M059J (cell line): ENCODE data around the gene TSSK6. TPM values are rescaled to one million over a fixed set of nuclear protein-coding genes. Genes with fewer than 3 reads are reported as not detected.

Experiments
- DNase-seq: peaks from one replicate; pipeline ENCODE4 v3.0.0-alpha.2; 2012; ENCODE audit warnings: low read depth
- total RNA-seq: library from RNA; depleted of rRNA; stranded (reverse); fragments of >200 nt; shearing (Covaris generic); gene quantifications from 2 replicates; pipeline ENCODE4 v1.2.3, GENCODE V29; 2014

Gene TSSK6
- total RNA-seq, 1 experiment from 2014 or later: 2.1 TPM

DNA sequence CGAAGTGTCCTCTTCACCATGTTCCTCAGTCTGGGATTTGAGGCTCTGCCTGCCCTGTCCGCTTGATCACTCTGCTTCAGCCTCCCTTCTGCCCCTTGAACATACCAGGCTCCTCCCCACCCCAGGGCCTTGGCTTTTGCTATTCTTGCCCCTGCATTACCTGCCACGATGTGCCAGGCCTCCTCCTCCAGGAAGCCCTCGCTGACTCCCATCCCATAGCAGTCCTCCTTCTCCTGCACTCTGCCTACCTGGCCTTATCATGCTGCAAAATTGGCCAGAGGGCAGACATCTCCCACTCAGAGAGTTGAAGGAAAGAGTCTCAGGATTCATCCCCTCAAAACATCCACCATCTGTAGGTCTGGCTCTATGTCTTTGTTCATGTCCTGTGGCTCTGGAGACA is 15.5 kb upstream of the TSSK6 start:
- no peak for DNase-seq

DNA sequence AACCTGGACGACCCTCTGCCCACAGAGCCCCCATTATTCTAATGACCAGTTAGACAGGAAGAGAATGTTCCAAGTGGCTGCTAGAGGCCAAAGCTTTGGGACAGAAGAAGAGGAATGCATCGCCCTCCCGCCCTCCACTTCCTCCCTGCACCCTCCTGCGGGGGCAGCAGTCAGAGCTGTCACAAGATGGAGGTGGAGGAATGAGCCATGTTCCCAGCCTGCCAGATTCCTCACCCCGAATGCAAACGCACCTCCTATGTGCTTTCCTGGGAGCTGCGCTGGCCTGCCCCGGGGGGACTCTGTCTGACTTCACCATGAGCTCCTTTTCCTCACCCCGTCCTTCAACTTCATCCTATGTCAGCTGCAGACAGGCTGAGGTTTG is 15.1 kb upstream of the TSSK6 start:
- DNase-seq: no peak

DNA sequence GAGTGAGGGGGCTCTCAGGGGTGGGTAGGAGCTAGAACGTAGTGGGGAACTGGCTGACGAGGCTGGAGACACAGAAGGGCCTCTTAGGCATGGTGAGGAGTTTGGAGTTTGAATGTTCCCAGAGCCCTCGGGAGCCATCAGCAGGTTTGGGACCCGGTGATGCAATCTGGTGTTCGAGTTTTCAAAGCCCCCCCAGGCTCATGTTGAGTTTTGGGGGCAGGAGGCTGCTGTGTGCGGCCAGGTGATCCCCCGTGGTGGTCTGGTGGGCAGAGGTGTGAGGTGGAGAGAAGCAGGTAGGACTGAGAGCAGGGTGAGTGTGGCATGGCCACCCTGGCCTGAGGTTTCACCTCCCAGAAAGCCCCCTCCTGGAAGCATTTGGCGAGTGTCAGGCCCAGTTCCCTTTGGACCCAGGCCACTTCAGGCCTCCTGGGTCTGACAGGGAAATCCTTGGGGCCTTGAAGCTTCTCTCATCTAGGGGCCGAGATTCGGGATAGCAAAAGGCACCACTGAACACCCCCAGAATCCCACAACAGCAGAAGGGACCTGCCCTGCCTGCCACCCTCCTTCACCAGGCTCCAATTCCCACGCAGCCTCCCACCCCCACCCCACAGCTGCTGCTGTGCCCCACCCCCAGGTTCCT is 14.6 kb upstream of the TSSK6 start:
- no peak for DNase-seq

DNA sequence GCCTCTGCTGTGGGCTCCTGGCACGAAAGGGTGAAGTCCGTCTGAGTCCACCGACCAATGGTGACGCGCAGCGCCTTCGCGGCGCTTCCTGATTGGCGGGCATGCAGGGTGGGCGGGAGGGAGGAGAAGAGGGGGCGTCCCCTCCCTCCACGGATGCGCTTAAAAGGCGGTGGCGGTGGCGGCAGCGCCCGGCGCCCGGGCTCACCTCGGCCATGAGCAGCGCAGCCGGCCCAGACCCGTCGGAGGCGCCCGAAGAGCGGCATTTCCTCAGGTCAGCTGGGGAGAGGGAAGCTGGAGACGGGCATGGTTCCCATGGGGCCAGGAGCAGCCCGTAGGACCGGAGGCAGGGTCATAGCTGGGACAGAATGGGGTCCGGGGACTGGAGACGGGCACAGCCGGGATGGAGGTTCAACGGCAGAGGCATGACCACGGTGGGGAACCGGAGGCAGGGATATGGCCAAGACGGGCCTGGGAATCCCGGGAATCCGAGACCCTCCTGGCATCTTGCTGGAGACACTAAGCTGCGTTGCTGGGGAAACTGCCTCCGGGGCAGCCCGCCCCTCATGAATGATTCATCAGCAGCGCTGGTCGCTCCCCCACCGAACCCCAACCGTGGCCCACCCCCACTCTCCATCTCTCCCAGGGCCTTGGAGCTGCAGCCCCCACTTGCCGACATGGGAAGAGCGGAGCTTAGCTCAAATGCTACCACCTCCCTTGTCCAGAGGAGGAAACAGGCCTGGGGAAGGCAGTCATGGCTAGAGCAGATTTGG is 13.6 kb upstream of the TSSK6 start, which contains the start of gene YJEFN3:
TSS of gene YJEFN3 (plus strand) at position 191 of the 770 bp plus-strand sequence. CDS start at position 213, 22 bp downstream.
- DNase-seq: no peak

DNA sequence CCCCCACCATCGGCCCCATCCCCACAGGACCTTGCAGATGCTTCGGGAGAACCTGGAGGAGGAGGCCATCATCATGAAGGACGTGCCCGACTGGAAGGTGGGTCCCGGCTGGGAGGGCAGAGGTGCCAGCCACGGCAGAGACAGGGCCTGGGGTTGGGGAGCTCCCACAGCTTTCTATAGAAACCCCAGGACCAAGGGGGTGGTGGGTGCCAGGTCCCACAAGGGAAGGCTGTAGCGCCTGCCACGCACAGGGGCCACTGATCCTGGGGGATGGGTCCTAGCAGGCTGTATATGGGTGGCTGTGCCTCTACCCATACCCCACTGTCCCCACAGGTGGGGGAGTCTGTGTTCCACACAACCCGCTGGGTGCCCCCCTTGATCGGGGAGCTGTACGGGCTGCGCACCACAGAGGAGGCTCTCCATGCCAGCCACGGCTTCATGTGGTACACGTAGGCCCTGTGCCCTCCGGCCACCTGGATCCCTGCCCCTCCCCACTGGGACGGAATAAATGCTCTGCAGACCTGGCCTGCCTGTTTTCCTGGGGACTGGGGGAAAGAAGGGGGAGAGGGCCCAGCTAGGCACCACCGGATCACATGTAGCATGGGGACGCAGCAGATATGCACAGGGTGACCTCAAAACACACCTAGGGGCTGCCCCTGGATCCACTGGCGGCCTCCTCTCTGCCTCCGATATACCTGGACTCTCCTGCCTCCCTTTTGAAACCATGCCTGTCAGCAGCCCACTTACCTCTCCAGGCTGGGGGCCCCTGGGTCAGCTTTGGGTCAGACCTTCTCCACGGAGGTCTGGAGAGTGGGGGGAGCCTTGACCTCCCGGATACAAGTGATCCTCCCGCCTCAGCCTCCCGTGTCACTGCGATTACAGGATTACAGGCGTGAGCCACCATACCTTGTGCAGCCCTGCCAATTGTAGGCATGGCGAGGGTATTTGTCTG is 12.6 kb upstream of the TSSK6 start:
- no peak for DNase-seq

DNA sequence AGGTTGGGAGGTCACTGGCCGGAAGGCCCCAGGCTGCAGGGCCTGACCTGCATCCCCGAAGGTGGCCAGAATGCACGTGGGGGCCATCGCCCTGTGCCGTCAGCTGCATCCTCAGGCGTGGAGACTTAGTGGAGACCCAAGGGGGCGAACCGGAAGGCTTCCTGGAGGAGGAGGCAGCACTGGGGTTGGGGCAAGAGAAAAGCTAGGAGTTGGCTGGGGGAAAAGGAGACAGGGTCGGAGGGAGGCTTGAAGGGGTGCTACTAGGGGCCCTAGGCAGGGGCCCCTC is 12.0 kb upstream of the TSSK6 start:
- DNase-seq: no peak

DNA sequence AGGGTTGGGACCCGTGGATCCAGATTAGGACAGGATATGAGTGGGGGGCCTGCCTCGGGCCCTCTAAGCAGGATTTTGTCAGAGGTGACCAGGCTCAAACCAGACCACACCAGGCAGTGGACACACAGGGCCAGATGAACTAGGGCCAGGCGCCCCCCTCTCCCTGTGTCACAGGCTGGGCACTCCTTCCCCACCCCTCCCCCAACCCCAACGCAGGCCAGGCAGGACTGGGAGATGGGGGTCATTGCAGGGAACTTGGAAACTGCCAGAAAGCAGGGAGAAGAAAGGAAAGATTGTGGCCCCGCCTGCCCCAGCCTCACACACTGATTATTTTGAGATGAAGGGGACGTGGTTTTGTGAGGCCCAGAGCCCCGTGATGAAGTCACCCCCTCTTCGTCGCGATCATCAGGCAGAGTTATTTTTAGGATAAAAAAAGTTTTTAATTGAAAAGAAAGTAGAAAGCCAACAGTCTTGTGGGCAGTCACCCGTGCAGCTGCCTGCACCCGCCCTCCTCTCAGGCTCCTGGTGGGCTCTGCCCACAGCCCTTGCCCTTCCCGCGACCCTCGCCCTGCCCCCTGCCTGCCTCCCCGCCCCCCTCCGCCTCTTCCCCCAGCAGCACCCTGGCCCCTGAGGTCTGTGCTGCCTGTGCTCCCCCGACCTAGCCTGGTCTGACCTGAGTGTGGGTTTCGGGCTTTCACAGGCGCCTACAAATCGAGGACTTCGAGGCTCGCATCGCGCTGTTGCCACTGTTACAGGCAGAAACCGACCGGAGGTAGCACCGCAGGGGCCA is 11.4 kb upstream of the TSSK6 start:
- DNase-seq: no peak

DNA sequence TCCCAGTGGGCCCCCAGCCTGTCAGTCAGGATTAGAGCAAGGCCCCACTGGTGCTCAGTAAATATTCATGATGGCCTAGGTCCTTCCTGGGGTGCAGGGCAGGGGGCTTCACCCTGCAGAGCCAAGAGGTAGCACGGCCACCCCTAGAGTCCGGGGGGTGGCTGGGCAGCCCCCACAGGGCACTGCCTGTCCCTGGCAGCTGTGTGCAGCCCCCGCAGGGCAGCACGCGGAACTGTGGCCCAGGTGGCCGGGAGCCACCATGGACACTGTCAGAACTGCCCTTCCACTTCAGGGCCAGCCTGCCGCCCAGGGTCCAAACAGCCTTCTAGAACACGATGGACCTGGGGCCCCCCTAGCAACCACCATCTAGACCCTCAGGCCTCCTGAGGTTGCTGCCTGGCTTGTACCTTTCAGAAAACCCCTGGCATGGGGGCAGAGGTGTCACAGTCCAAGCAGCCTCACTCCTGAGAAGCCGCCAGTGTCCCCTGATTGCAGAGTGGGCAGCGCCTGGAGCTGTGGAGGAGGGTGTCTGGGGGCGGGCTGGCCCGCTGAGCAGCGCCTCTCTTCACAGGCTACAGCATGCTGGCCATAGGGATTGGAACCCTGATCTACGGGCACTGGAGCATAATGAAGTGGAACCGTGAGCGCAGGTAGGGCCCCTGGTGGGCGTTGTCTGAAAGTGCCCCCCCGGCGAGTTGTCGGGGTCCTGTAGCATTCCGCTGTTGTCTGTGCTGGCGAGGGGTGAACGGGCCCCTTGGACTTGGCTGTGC is 10.4 kb upstream of the TSSK6 start:
- DNase-seq: no peak

DNA sequence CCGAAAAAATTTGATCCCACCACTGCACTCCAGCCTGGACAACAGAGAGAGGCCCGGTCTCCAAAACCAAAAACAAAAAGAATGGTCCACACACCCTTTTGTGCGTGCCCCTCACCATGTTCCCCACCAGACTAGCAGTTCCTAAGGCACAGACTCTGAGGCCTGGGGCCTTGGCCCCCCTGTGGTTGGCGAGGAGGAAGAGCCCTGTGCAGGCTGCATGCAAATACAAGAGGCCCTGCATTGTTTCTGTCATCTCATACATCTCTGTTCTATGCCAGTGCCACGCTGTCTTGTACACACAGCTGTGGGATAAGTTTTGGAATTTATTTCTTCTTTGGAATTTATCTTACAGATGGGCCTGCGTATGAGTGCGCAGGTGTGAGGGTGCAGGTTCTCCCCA is 8.7 kb upstream of the TSSK6 start:
- DNase-seq: no peak

DNA sequence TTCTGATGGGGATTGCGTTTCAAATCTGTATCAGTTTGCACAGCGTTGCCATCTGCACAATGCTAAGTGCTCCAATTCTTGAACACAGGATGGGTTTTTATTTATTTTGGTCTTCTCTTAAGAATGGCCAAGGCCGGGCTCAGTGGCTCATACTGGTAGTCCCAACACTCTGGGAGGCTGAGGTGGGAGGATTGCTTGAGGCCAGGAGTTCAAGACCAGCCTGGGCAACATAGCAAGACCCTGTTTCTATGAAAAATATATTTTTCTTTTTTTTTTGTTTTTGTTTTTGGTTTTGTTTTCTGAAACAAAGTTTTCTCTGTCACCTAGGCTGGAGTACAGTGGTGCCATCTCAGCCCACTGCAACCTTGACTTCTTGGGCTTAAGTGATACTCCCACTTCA is 7.8 kb upstream of the TSSK6 start:
- DNase-seq: no peak

DNA sequence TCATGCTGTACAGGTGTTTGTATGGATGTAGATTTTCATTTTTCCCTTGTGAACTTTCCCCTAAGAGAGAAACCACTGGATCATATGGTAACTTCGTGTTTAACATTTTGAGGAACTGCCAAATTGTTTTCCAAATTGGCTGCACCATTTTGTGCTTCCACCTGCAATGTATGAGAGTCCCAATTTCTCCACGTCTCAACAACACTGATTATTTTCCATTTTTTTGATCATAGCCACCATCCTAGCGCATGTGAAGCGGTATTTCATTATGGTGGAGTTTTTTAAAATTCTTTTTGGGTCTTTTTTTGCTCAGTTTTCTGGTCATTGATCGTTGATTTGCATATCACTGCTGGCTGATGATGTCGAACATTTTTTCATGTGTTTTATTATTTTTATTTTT is 5.6 kb upstream of the TSSK6 start:
- DNase-seq: no peak

DNA sequence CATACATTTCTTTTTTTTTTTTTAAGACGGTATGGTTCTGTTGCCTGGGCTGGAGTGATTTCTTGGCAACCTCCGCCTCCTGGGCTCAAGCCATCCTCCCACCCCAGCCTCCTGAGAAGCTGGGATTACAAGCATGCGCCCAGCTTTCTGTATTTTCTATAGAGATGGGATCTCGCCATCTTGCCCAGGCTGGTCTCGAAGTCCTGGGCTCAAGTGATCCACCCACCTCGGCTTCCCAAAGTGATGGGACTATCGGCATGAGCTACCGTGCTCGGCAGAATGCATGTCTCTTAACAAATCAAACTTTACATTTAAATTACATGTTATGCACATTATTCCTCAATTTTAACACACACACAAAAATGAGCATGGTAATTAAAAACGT is 1.9 kb upstream of the TSSK6 start:
- no peak for DNase-seq

DNA sequence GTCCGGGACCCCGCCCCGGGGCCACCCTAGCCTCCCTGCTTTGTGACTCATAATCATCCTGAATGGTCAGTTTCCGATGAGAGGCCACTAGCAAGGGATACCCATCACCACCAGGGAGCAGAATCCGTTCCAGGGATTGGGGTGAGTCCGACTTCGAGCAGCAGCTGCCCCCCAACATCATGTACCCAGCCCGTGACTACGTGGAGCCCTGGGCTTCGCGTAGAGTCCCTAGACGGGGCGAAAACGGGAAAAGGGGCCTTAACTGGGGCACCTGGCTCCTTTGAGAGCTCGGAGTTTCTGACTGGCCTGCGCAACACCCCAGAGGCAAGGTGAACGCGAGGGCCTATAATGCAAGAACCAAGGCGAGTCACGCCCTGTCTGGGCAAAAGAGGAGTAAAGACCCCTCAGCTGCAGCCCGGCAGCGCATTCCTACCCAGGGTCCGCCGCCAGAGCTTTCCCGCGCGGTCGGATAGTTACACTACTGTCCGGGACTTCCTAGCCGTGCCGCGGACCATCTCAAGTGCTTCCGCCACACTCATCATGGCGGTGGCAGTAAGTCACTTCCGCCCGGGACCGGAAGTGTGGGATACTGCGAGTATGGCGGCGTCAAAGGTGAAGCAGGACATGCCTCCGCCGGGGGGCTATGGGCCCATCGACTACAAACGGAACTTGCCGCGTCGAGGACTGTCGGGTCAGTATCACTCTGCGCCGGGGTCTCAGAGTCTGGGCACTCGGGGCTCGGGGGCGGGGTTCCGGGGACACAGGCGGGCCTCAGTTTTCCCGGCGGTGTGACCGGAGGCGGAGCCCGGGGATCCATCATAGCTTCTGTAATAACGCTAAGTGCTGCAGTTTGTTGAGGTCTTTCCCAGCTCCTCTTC is 533 bp upstream of the TSSK6 start, which contains the start of gene NDUFA13:
TSS of gene NDUFA13 (plus strand) at position 584 of the 878 bp plus-strand sequence. CDS start at position 598, 14 bp downstream.
- DNase-seq: peak; percentile 91

DNA sequence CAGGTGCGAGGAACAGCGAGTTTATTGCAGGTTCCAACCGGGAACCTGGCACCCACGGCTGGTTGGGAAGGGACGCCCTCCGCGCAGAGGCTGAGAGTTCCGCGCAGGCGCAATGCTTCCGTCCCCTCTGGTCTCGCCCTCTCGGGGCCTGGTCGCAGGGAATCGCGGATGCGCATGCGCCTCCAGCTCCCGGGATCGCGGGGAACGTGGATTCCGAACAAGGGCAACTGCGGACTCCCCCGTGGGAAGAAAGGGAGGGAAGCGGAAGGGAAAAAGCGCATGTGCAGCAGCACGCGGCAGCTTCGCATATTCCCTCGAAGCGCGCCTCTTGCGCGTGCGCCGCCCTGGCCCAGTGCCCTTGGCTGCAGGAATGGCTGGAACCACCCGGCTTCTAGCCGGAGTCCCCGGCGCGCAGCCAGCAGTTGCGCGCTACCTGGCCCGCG is 1.1 kb downstream of the TSSK6 start:
- DNase-seq: no peak

DNA sequence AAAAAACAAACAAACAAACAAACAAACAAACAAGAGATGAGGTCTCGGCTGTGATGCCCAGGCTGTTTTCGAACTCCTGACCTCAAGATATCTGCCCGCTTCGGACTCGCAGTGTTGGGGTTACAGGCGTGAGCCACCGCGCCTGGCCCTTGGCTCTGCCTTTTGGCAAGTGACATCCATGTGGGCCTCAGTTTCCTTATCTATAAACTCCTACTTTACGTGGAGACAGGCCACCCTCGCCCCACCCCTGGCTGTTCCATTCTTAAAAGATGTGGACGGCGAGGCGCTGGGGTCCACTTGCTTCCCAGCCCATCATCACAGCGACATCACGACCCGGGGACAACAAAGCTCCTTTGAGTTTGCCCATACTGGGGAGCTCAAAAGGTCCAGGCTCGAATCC is 1.7 kb downstream of the TSSK6 start:
- no peak for DNase-seq

DNA sequence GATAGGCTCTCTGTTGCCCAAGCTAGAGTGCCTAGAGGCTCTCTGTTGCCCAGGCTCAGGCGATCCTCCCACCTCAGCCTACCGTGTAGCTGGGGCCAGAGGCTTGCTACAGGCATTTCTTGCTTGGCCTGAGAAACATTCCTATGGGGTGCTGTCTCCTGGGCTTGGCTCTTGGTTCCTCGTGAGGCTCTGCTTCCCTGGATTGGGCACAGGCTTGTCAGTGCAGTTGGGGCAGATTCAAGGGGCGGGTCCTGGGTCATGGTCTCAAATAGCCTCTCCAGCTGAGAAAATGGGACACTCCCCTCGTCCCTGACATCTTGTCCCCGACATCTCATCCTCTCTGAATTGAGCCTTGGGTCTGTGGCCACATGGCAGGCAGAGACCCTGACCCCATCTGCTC is 4.9 kb downstream of the TSSK6 start:
- DNase-seq: no peak

DNA sequence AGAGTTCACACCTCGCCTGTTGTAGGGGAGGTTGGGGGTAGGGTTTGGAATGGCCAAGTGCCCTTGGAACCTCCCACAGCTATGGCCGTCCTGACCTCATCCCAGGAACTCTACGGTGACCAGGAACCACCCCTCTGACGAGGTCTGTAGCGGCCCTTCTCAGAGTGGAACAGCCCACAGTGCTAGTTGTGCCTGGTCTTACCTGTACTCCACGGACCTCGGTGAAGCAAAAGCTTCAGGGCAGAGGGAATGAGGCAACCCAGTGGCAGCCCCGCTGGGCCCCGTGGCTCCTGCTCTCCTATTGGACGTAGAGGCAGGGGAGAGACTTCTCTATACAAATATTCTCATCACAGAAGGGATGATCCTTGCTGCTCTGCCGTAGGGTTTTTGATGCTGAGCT is 7.1 kb downstream of the TSSK6 start:
- DNase-seq: no peak

DNA sequence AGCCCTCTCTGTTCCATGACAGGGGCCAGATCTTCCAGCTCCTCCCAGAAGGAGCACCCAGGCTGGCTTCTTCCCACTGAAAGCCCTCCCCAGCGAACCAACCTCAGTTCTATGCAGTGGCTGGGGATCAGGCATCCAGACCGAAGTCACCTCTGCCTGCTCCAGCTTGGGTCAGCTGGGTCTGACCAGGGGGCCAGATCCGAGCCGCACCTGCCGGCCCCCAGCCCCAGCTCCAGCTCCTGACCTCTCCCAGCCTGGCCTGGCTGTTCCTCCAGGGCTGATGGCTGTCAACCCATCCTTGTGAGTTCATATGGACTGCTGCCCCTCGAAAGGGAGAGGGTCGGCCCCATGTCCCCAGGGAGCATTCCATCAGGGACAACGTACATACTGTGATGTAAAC is 8.0 kb downstream of the TSSK6 start:
- no peak for DNase-seq

DNA sequence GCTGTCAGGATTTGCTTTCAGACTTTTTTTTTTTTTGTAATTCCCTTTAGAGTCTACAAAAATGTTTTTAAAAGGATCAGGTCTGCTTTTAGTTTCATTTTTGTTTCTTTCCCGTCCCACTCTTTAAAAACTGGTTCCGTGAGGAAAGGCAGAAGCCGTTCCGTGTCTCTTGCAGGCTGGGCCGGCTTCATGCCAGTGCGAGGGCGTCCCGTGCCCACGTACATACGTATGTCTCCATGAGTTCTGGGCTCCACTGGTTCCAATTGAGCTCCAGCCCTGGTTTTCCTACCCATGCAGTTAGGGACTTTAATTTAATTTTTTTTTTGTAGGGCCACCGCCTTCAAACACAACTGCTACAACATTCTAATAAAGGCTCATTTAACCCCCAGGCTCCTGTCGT is 8.8 kb downstream of the TSSK6 start:
- DNase-seq: no peak
